Measurements from ENCODE around the gene NFKBIA.
"Not testable (repeated sequence)": the region's sequence is repeated elsewhere in the genome, so short reads cannot be mapped to it uniquely, and the experiment has no call there.

NFKBIA gene

GRCh38 chr14:35369701-35370191 lies 34.8 kb downstream of the NFKBIA start:
- no peak for FAIRE-seq
- DNase-seq (ENCODE audit: insufficient read length, low spot score) = no peak

- DNase-seq (ENCODE audit: insufficient read length, low spot score) (no peak), FAIRE-seq (no peak)
These were observed 35.8 kb downstream of the NFKBIA start for GRCh38 chr14:35368583-35369392.

- FAIRE-seq (no peak), DNase-seq (ENCODE audit: insufficient read length, low spot score) (no peak)
These were observed 36.4 kb downstream of the NFKBIA start for GRCh38 chr14:35368139-35368460.

GRCh38 chr14:35367056-35367372 lies 37.5 kb downstream of the NFKBIA start:
- no peak for FAIRE-seq
- no peak for DNase-seq (ENCODE audit: insufficient read length, low spot score)

- no peak for DNase-seq (ENCODE audit: insufficient read length, low spot score)
- FAIRE-seq = no peak
These were observed 38.0 kb downstream of the NFKBIA start for GRCh38 chr14:35366521-35366976.

- DNase-seq (ENCODE audit: insufficient read length, low spot score) (no peak), FAIRE-seq (no peak)
These were observed 38.5 kb downstream of the NFKBIA start for GRCh38 chr14:35366056-35366451.

GRCh38 chr14:35365130-35366055 lies 39.2 kb downstream of the NFKBIA start:
- DNase-seq (ENCODE audit: insufficient read length, low spot score) = no peak
- FAIRE-seq = no peak

GRCh38 chr14:35362911-35363374 lies 41.6 kb downstream of the NFKBIA start:
- no peak for FAIRE-seq
- no peak for DNase-seq (ENCODE audit: insufficient read length, low spot score)

- FAIRE-seq = no peak
- no peak for DNase-seq (ENCODE audit: insufficient read length, low spot score)
These were observed 42.1 kb downstream of the NFKBIA start for GRCh38 chr14:35362450-35362849.

GRCh38 chr14:35361141-35361480 lies 43.4 kb downstream of the NFKBIA start:
- FAIRE-seq (no peak), DNase-seq (ENCODE audit: insufficient read length, low spot score) (no peak)

GRCh38 chr14:35359655-35360054 lies 44.9 kb downstream of the NFKBIA start:
- FAIRE-seq; DNase-seq (ENCODE audit: insufficient read length, low spot score): not testable (repeated sequence)

- FAIRE-seq (no peak), DNase-seq (ENCODE audit: insufficient read length, low spot score) (no peak)
These were observed 48.3 kb downstream of the NFKBIA start for GRCh38 chr14:35355981-35356841.

- not testable (repeated sequence) for FAIRE-seq; DNase-seq (ENCODE audit: insufficient read length, low spot score)
These were observed 49.3 kb downstream of the NFKBIA start for GRCh38 chr14:35355235-35355634.

- FAIRE-seq (no peak), DNase-seq (ENCODE audit: insufficient read length, low spot score) (no peak)
These were observed 51.0 kb downstream of the NFKBIA start for GRCh38 chr14:35353409-35354172.

GRCh38 chr14:35352274-35353233 lies 52.0 kb downstream of the NFKBIA start:
- no peak for DNase-seq (ENCODE audit: insufficient read length, low spot score)

GRCh38 chr14:35351897-35352273 lies 52.7 kb downstream of the NFKBIA start:
- FAIRE-seq (no peak), DNase-seq (ENCODE audit: insufficient read length, low spot score) (no peak)

More at GRCh38 chr14:35352274-35353233, 52.0 kb downstream of the NFKBIA start:
- no peak for FAIRE-seq

Data from GM19239 (cell line).